GM15510 (cell line): Measurements from ENCODE around the gene HAUS5.

ENCODE experiments used
- POLR2A ChIP-seq: IDR thresholded peaks from 3 replicates; pipeline ENCODE4 v1.6.1; 2011; ENCODE audit warnings: borderline replicate concordance; ENCODE audit not compliant: insufficient read length; ENCODE audit errors: extremely low read depth

The HAUS5 gene

DNA sequence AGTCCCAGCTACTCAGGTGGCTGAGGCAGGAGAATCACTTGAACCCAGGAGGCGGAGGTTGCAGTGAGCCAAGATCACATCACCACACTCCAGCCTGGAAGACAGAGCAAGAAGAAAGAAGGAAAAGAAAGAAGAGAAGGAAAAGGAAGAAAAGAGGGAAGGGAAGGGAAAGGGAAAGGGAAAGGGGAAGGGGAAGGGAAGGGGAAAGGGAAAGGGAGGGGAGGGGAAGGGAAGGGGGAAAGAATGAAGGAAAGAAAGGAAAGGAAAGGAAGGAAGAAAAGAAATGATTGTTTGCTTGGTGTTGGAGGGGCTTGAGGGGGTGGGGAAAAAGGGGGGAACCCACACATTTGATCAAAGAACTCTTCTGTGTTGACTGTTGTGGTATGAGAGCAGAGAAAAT is 16.6 kb upstream of the HAUS5 start:
- TF ChIP-seq POLR2A = no peak

GRCh38 chr19:35596366-35596999 is 16.1 kb upstream of the HAUS5 start:
- TF ChIP-seq POLR2A = no peak

DNA sequence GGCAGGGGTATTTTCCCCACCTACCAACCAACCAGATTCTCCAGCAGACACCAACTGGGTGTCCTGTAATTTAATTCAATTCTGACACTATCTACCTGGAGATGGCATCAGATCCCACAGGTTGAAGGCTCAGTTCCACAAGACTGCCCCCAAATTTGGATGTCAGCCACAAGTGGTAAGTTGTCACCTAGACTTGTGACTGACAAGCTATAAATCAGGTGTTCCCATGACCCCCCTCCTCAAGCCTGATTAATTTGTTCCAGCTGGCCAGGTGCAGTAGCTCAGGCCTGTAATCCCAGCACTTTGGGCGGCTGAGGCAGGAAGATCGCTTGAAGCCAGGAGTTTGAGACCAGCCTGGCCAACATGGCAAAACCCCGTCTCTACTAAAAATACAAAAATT is 10.6 kb upstream of the HAUS5 start:
- no peak for TF ChIP-seq POLR2A

DNA sequence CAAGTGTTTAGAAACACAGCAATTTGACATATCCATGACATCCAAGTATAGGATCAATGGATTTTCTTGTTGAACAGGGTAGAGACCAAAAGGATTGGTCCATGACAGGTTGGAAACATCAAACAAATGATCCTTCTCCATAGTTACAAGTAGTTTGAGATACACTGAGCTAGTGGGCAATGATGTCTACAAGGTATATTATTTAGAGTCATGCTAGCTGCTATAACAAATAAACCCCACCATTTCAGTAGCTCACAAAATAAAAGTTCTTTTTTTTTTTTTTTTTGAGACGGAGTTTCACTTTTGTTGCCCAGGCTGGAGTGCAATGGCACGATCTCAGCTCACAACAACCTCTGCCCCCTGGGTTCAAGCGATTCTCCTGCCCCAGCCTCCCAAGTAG is 4.9 kb upstream of the HAUS5 start:
- TF ChIP-seq POLR2A = no peak

DNA sequence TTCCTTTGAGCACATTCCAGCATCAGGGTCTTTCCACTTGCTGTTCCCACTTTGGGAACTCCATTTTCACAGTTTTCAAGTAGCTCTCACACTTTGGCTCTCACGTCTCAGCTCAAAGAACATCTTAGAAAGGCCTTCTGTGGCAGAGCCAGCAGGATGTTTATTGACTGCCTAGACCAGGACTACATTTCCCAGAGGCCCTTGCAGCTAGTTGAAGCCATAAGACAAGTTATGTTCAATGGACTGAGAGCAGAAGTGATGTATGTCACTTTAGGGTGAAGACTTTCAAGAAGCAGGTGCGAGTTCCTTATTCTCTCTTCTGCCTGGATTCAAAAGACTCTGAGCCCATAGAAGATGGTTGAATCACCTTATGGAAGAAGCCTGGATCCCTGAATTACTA is 4.3 kb upstream of the HAUS5 start:
- no peak for TF ChIP-seq POLR2A

GRCh38 chr19:35609851-35610353 is 2.6 kb upstream of the HAUS5 start:
- TF ChIP-seq POLR2A = peak; percentile 57

DNA sequence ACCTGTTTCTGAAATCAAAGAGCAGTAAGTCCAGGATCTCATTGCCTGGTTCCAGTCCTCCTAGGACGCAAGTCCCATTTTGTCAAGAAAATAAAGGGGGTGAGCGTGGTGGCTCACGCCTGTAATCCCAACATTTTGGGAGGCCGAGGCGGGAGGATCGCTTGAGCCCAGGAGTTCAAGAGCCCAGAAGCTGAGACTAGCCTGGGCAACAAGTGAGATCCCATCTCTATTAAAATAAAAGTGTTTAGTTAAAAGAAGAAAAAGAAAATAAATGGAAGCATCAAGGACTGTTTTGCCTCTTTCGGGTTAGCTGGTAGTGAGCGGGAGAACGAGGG is 344 bp upstream of the HAUS5 start:
- TF ChIP-seq POLR2A = no peak

- TF ChIP-seq POLR2A = no peak
Observed at GRCh38 chr19:35613574-35613973, 1.0 kb downstream of the HAUS5 start.

GRCh38 chr19:35615036-35615435 is 2.5 kb downstream of the HAUS5 start:
- TF ChIP-seq POLR2A = no peak

DNA sequence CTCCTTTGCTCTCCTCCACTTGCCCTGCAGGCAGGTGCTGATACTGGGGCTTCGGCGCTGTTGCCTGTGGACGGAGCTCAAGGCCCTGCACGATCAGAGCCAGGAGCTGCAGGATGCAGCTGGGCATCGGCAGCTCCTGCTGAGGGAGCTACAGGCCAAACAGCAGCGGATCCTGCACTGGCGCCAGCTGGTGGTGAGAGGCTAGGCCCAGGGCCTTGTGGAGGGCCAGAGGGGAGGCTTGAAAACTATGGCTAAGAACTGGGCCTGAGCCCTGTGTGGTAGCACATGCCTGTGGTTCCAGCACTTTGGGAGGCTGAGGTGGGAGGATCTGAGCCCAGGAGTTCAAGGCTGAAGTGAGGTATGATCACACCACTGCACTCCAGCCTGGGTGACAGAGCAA is 6.3 kb downstream of the HAUS5 start:
- TF ChIP-seq POLR2A = no peak

DNA sequence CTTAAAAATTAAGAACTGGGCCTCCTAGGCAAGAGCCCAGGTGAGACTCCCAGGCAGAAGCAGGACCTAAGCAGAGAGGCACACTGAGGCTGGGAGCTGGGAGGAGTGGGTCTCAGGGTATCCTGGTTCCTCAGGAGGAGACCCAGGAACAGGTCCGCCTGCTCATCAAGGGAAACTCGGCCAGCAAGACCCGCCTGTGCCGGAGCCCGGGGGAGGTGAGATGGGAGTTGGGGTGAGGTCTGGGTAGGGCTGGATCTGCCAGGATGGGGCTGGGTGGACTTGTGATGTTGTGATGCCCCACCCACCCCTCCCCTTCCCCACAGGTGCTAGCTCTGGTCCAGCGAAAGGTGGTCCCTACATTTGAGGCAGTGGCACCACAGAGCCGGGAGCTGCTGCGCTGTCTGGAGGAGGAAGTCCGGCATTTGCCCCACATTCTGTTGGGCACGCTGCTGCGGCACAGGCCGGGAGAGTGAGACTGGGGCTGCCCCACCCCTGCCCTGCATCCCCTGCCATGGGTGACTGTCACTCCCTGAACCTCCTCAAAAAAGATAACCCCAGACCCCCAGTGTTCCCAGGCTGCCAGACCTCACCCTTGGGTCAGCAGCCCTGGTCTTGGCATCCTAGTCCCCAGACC is 6.9 kb downstream of the HAUS5 start:
- TF ChIP-seq POLR2A = no peak

GRCh38 chr19:35620001-35620400 is 7.5 kb downstream of the HAUS5 start:
- no peak for TF ChIP-seq POLR2A

- TF ChIP-seq POLR2A = no peak
Observed at GRCh38 chr19:35621708-35622107, 9.2 kb downstream of the HAUS5 start.

GRCh38 chr19:35622750-35623149 is 10.2 kb downstream of the HAUS5 start:
- no peak for TF ChIP-seq POLR2A

DNA sequence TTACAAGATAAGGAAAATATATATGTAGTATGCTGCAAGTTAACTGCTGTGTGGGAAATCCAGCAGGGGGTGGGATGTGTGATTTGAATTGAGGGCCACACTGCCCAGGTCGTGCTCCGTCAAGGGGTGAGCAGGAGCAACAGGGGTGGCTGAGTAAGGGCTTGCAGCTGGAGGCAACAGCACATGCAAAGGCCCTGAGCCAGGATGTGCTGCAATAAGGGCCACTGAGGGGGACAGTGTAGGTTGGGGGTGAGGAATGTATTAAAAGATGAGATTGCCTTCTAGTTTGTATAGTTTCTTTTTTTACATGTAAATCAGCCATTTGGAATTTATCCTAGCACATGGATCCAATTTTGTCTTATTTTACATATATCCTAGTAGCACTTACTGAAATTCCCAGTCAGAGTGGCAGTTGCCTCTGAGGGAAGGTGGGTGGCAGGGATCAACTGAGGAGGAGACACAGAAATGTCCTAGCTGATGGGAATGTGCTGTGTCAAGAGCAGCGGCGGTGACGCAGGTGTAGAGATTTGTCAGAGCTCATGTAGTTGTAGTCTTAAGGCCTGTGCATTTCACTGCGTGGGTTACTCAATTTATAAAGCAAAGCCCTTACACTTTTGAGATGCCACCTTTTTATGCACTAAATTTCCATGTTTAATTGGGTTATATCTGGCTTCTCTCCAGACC is 10.9 kb downstream of the HAUS5 start:
- no peak for TF ChIP-seq POLR2A

GRCh38 chr19:35628264-35628564 is 15.7 kb downstream of the HAUS5 start:
- TF ChIP-seq POLR2A = no peak
